Thoracic aorta (tissue), 2 donors: ENCODE data around the gene BRSK2. TPM values are rescaled to one million over a fixed set of nuclear protein-coding genes. Genes with fewer than 3 reads are reported as not detected.
"Not testable (repeated sequence)": the region's sequence is repeated elsewhere in the genome, so short reads cannot be mapped to it uniquely, and the experiment has no call there.

Source experiments
- ATAC-seq: fragments of 150-250 bp; one replicate; pipeline ENCODE4 v1.8.0; 2017; ENCODE audit warnings: low read depth; ENCODE audit not compliant: insufficient number of reproducible peaks, low FRiP score
- DNase-seq: peaks from one replicate; pipeline ENCODE4 v3.0.0-alpha.2; 2020; ENCODE audit warnings: low spot score
- H3K27ac ChIP-seq, 2 donors: fragments of 200-600 bp; sonication (generic); 1 replicate in 1 of 2; 2 replicates in 1 of 2; pipeline ENCODE4 v1.5.1; 2016; ENCODE audit warnings: mild to moderate bottlenecking in 2 of 2, moderate library complexity in 2 of 2
- H3K27me3 ChIP-seq: fragments of 200-600 bp; sonication (generic); replicated peaks from 2 replicates; pipeline ENCODE4 v1.6.0; 2016; ENCODE audit warnings: mild to moderate bottlenecking; ENCODE audit not compliant: insufficient read depth
- H3K36me3 ChIP-seq: fragments of 200-600 bp; sonication (generic); one replicate; pipeline ENCODE4 v1.5.1; 2016
- H3K4me1 ChIP-seq, 2 donors: fragments of 200-600 bp; sonication (generic); 1 replicate in 1 of 2; 2 replicates in 1 of 2; pipeline versions ENCODE4 v1.5.1 to v1.6.0; 2016; ENCODE audit warnings: low read depth in 2 of 2, mild to moderate bottlenecking in 1 of 2; ENCODE audit not compliant: control insufficient read depth in 1 of 2
- H3K4me3 ChIP-seq: fragments of 200-600 bp; sonication (generic); 2 replicates; pipeline ENCODE4 v1.5.1; 2016; ENCODE audit warnings: mild to moderate bottlenecking
- H3K9me3 ChIP-seq: fragments of 200-600 bp; sonication (generic); 2 replicates; pipeline ENCODE4 v1.5.1; 2016
- CTCF ChIP-seq: fragments of 200-600 bp; sonication (generic); IDR thresholded peaks from one replicate; pipeline ENCODE4 v1.5.1; 2019; ENCODE audit warnings: antibody characterized with exemption
- total RNA-seq, 2 donors: library from RNA; depleted of rRNA; stranded (reverse); fragments of >200 nt; gene quantifications; one replicate each; pipeline versions ENCODE4 v1.1.0 to v1.2.3, GENCODE V29; 2016

Gene BRSK2
- total RNA-seq, result 1 to 10 TPM in 1 of 2 donors, not detected in 1; 1.2 TPM

- H3K4me3 ChIP-seq, result peak within 1 kb of the TSS; percentile 77
- H3K27ac ChIP-seq, result peak within 1 kb of the TSS in 1 of 2 donors; percentile 39
- peaks cover 5% of the 10 kb centered on the region for H3K27me3 ChIP-seq
- no peaks in the 10 kb centered on the region for H3K9me3 ChIP-seq
- TF ChIP-seq CTCF, result no peak
- peaks cover 5 to 16% of the 10 kb centered on the region in 2 donors for H3K4me1 ChIP-seq
- no peak for ATAC-seq
- H3K36me3 ChIP-seq, result no peaks in the 10 kb centered on the region
- DNase-seq, result no peak
Measured at GRCh38 chr11:1389932-1390568, at the start of gene BRSK2. TSS of gene BRSK2 (plus strand) at chr11:1389934. CDS start at chr11:1390285, 351 bp downstream.

- Histone ChIP-seq H3K36me3 (no peaks in the 10 kb centered on the region), H3K9me3 (no peaks in the 10 kb centered on the region), H3K27ac (no peak overlapping the region), H3K4me3 (no peak overlapping the region), H3K27me3 (no peaks in the 10 kb centered on the region), H3K4me1 (peaks cover 7 to 19% of the 10 kb centered on the region in 2 donors)
- ATAC-seq, result no peak
- no peak for TF ChIP-seq CTCF
- no peak for DNase-seq
Measured at GRCh38 chr11:1340111-1340510, 49.6 kb upstream of the BRSK2 start.

GRCh38 chr11:1341226-1341625, 48.5 kb upstream of the BRSK2 start:
- H3K27ac ChIP-seq, DNase-seq, ATAC-seq: not testable (repeated sequence)

GRCh38 chr11:1341928-1342524, 47.7 kb upstream of the BRSK2 start:
- H3K36me3 ChIP-seq, result no peaks in the 10 kb centered on the region
- H3K4me1 ChIP-seq, result peaks cover 0 to 9% of the 10 kb centered on the region in 2 donors
- H3K4me3 ChIP-seq, result no peak overlapping the region
- no peaks in the 10 kb centered on the region for H3K27me3 ChIP-seq
- no peaks in the 10 kb centered on the region for H3K9me3 ChIP-seq
- no peak for DNase-seq
- no peak overlapping the region for H3K27ac ChIP-seq
- TF ChIP-seq CTCF, result no peak
- ATAC-seq, result no peak

More at GRCh38 chr11:1341226-1341625, 48.5 kb upstream of the BRSK2 start:
- H3K27me3 ChIP-seq, H3K4me3 ChIP-seq, H3K9me3 ChIP-seq, H3K4me1 ChIP-seq, H3K36me3 ChIP-seq: not testable (repeated sequence)

GRCh38 chr11:1342946-1343345, 46.8 kb upstream of the BRSK2 start:
- ATAC-seq, result no peak
- H3K36me3 ChIP-seq, result no peaks in the 10 kb centered on the region
- no peak for DNase-seq
- H3K9me3 ChIP-seq, result no peaks in the 10 kb centered on the region
- no peaks in the 10 kb centered on the region for H3K27me3 ChIP-seq
- no peak overlapping the region for H3K27ac ChIP-seq
- H3K4me1 ChIP-seq, result peaks cover 0 to 5% of the 10 kb centered on the region in 2 donors
- no peak for TF ChIP-seq CTCF
- no peak overlapping the region for H3K4me3 ChIP-seq
